BE2C (cell line): Measurements from ENCODE around the gene LRP1.

Experiments used
- DNase-seq: peaks from one replicate; pipeline ENCODE4 v3.0.0-alpha.2; 2020
- H3K27me3 ChIP-seq: fragments of 250-450 bp; sonication (Bioruptor Pico); 2 replicates; pipeline ENCODE4 v1.5.1; 2020; ENCODE audit warnings: mild to moderate bottlenecking
- H3K36me3 ChIP-seq: fragments of 250-450 bp; sonication (Bioruptor Pico); 2 replicates; pipeline ENCODE4 v1.5.1; 2020; ENCODE audit warnings: mild to moderate bottlenecking
- H3K4me1 ChIP-seq: fragments of 250-450 bp; sonication (Bioruptor Pico); 2 replicates; pipeline ENCODE4 v1.5.1; 2020
- H3K4me3 ChIP-seq: 2 replicates; pipeline ENCODE4 v1.5.1; 2011; ENCODE audit warnings: low read depth, low read length
- H3K9me3 ChIP-seq: fragments of 250-450 bp; sonication (Bioruptor Pico); 2 replicates; pipeline ENCODE4 v1.5.1; 2020
- CTCF ChIP-seq: IDR thresholded peaks from 2 replicates; pipeline ENCODE4 v1.5.1; 2012; ENCODE audit warnings: mild to moderate bottlenecking, low read depth, low read length

LRP1 gene

GRCh38 chr12:57110104-57111030 lies 17.9 kb upstream of the LRP1 start:
- TF ChIP-seq CTCF = no peak
- peaks cover 7% of the 10 kb centered on the region for H3K4me1 ChIP-seq
- no peaks in the 10 kb centered on the region for H3K9me3 ChIP-seq
- no peak overlapping the region for H3K4me3 ChIP-seq
- no peak for DNase-seq
- H3K27me3 ChIP-seq = no peaks in the 10 kb centered on the region
- no peaks in the 10 kb centered on the region for H3K36me3 ChIP-seq

- no peaks in the 10 kb centered on the region for H3K36me3 ChIP-seq
- TF ChIP-seq CTCF = no peak
- peak within 1 kb of the TSS; percentile 72 for H3K4me3 ChIP-seq
- H3K27me3 ChIP-seq = no peaks in the 10 kb centered on the region
- no peak for DNase-seq
- H3K9me3 ChIP-seq = no peaks in the 10 kb centered on the region
- H3K4me1 ChIP-seq = peaks cover 7% of the 10 kb centered on the region
These were observed 17.1 kb upstream of the LRP1 start, which contains the start of gene STAT6 for GRCh38 chr12:57111031-57111734. Gene STAT6 (minus strand): TSS chr12:57111362. CDS start chr12:57108278, 3,084 bp downstream.

DNA sequence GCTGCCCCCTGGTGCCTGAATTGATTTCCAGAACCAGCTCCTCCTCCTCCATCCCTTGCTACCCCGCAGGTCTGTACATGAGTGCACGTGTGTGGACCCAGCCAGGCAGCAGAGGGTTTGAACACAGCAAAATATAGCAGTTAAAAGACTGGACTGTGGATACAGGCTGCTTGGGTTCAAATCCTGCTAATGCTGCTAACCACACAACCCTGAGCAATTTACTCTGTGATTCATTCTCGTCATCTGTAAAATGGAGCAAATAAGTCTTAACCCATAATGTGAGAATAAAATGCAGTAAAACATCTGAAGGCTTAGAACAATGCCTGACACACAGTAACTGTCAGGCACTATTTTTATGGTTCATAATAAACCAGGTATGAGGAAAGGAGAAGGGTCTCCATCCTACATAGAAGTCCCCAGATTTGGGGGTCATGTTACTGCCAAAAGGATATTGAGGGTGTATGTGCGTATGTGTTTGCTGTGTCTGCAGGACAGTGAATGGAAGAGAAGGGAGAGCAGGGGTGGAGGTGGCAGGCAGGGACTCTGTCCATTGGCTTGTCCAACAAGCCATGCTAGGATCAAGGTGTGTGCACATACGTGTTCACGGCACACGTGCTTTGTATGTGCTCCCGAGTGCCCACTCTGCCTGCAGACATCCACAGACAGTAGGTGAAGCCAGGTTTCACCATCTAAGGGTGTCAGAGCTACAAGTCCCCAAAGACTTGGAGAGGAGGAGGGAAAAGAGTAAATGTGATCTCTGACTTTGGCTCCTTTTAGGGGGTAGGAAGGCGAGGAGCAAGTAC lies 15.6 kb upstream of the LRP1 start:
- Histone ChIP-seq H3K36me3 (no peaks in the 10 kb centered on the region), H3K27me3 (no peaks in the 10 kb centered on the region), H3K4me1 (peaks cover 7% of the 10 kb centered on the region), H3K9me3 (no peaks in the 10 kb centered on the region), H3K4me3 (peak overlapping the region; percentile 72)
- peak; percentile 93 for DNase-seq
- TF ChIP-seq CTCF = peak; percentile 87

GRCh38 chr12:57116580-57117281 lies 11.6 kb upstream of the LRP1 start:
- Histone ChIP-seq H3K4me3 (no peak overlapping the region), H3K4me1 (no peaks in the 10 kb centered on the region; the same call in 1 of the 2 replicates), H3K9me3 (no peaks in the 10 kb centered on the region), H3K36me3 (no peaks in the 10 kb centered on the region), H3K27me3 (no peaks in the 10 kb centered on the region)
- no peak for TF ChIP-seq CTCF
- DNase-seq = no peak

GRCh38 chr12:57118711-57119271 lies 9.5 kb upstream of the LRP1 start:
- DNase-seq = no peak
- no peak overlapping the region for H3K4me3 ChIP-seq
- H3K9me3 ChIP-seq = no peaks in the 10 kb centered on the region; the same call in 1 of the 2 replicates
- TF ChIP-seq CTCF = no peak
- H3K36me3 ChIP-seq = no peaks in the 10 kb centered on the region
- H3K4me1 ChIP-seq = no peaks in the 10 kb centered on the region
- H3K27me3 ChIP-seq = no peaks in the 10 kb centered on the region
